NCI-H748 treated with DMSO at 0.1 percent for 48 hours (cell line): Measurements from ENCODE around the gene ZNF410.
"Not testable (repeated sequence)": the region's sequence is repeated elsewhere in the genome, so short reads cannot be mapped to it uniquely, and the experiment has no call there.

Experiments used
- DNase-seq: peaks from one replicate; lab custom pipeline; 2025; lab: John Stamatoyannopoulos, UW

The ZNF410 gene

GRCh38 chr14:73884438-73885190 lies 2.0 kb upstream of the ZNF410 start:
- no peak for DNase-seq

GRCh38 chr14:73887318-73887616 lies 608 bp downstream of the ZNF410 start:
- no peak for DNase-seq

- no peak for DNase-seq
Measured at GRCh38 chr14:73887694-73888459, 1.2 kb downstream of the ZNF410 start.

- DNase-seq, result no peak
Measured at GRCh38 chr14:73888460-73888725, 1.7 kb downstream of the ZNF410 start.

GRCh38 chr14:73888971-73889370 lies 2.3 kb downstream of the ZNF410 start:
- DNase-seq, result no peak

- DNase-seq, result no peak
Measured at GRCh38 chr14:73889376-73889775, 2.7 kb downstream of the ZNF410 start.

GRCh38 chr14:73894180-73894687 lies 7.6 kb downstream of the ZNF410 start:
- not testable (repeated sequence) for DNase-seq

- DNase-seq, result no peak
Measured at GRCh38 chr14:73895939-73896338, 9.3 kb downstream of the ZNF410 start.

GRCh38 chr14:73896521-73896920 lies 9.9 kb downstream of the ZNF410 start:
- no peak for DNase-seq

GRCh38 chr14:73903028-73903427 lies 16.4 kb downstream of the ZNF410 start:
- DNase-seq, result no peak

GRCh38 chr14:73909681-73910080 lies 23.0 kb downstream of the ZNF410 start:
- no peak for DNase-seq

- DNase-seq, result no peak
Measured at GRCh38 chr14:73913256-73913655, 26.6 kb downstream of the ZNF410 start.

GRCh38 chr14:73916324-73916723 lies 29.7 kb downstream of the ZNF410 start:
- no peak for DNase-seq

- not testable (repeated sequence) for DNase-seq
Measured at GRCh38 chr14:73919457-73919856, 32.8 kb downstream of the ZNF410 start.

GRCh38 chr14:73924337-73924736 lies 37.7 kb downstream of the ZNF410 start:
- no peak for DNase-seq

GRCh38 chr14:73935666-73936065 lies 49.0 kb downstream of the ZNF410 start:
- no peak for DNase-seq

- DNase-seq, result no peak
Measured at GRCh38 chr14:73936548-73936947, 49.9 kb downstream of the ZNF410 start.

GRCh38 chr14:73937012-73937411 lies 50.4 kb downstream of the ZNF410 start:
- no peak for DNase-seq

- no peak for DNase-seq
Measured at GRCh38 chr14:73942180-73942579, 55.5 kb downstream of the ZNF410 start.

GRCh38 chr14:73943083-73943482 lies 56.4 kb downstream of the ZNF410 start:
- DNase-seq, result no peak

- DNase-seq, result no peak
Measured at GRCh38 chr14:73944432-73945158, 57.9 kb downstream of the ZNF410 start.

- DNase-seq, result no peak
Measured at GRCh38 chr14:73945159-73945670, 58.6 kb downstream of the ZNF410 start.
